Cardiac muscle cell (in vitro differentiated cells and primary cell): Measurements from ENCODE around the gene CTNND2. TPM values are rescaled to one million over a fixed set of nuclear protein-coding genes. Genes with fewer than 3 reads are reported as not detected.

Experiments
- DNase-seq, 2 donors: peaks; one replicate each; pipeline versions ENCODE4 v3.0.0 to v3.0.0-alpha.2; 2010 to 2017; ENCODE audit warnings: low read depth in 1 of 2, low spot score in 1 of 2
- H3K27ac ChIP-seq: fragments of 200-600 bp; sonication (generic); 2 replicates; pipeline ENCODE4 v1.5.1; 2016
- H3K27me3 ChIP-seq: fragments of 200-600 bp; sonication (generic); 2 replicates; pipeline ENCODE4 v1.6.0; 2016; ENCODE audit warnings: control low read depth
- H3K36me3 ChIP-seq: fragments of 200-600 bp; sonication (generic); 2 replicates; pipeline ENCODE4 v1.5.1; 2016; ENCODE audit warnings: control low read depth
- H3K4me1 ChIP-seq: fragments of 200-600 bp; sonication (generic); 2 replicates; pipeline ENCODE4 v1.8.1; 2017; ENCODE audit warnings: low read depth, mild to moderate bottlenecking, mixed run types
- H3K4me3 ChIP-seq: fragments of 200-600 bp; sonication (generic); 2 replicates; pipeline ENCODE4 v1.5.1; 2016; ENCODE audit warnings: mild to moderate bottlenecking
- H3K9me3 ChIP-seq: fragments of 200-600 bp; sonication (generic); 2 replicates; pipeline ENCODE4 v1.5.1; 2017; ENCODE audit warnings: low read depth, mild to moderate bottlenecking, control low read depth
- CTCF ChIP-seq: IDR thresholded peaks from 2 replicates; pipeline ENCODE4 v1.5.1; 2012; ENCODE audit warnings: low read depth, mild to moderate bottlenecking, low read length
- polyA plus RNA-seq: library from polyadenylated mRNA; unstranded; fragments of >200 nt; fragmentation: Nextera tagmentation; extraction: Ambion mirVana; gene quantifications from 2 replicates; pipeline ENCODE4 v1.2.1, GENCODE V29; 2016
- total RNA-seq: library from RNA; depleted of rRNA; stranded (reverse); fragments of >200 nt; gene quantifications from 2 replicates; pipeline ENCODE4 v1.2.3, GENCODE V29; 2016

Gene CTNND2
- total and polyA plus RNA-seq, 2 experiments from 2014 or later: 11.0 to 12.7 TPM

GRCh38 chr5:11084111-11084510 lies 820.1 kb downstream of the CTNND2 start:
- H3K36me3 ChIP-seq: no peaks in the 10 kb centered on the region
- no peak overlapping the region for H3K27ac ChIP-seq
- no peak overlapping the region for H3K4me3 ChIP-seq
- H3K9me3 ChIP-seq: no peaks in the 10 kb centered on the region
- H3K27me3 ChIP-seq: no peaks in the 10 kb centered on the region
- no peak for TF ChIP-seq CTCF
- no peaks in the 10 kb centered on the region for H3K4me1 ChIP-seq
- DNase-seq: no peak

- TF ChIP-seq CTCF: no peak
- H3K27me3 ChIP-seq: no peaks in the 10 kb centered on the region
- H3K36me3 ChIP-seq: no peaks in the 10 kb centered on the region
- H3K27ac ChIP-seq: no peak overlapping the region
- no peak for DNase-seq
- H3K4me3 ChIP-seq: no peak overlapping the region
- no peaks in the 10 kb centered on the region for H3K4me1 ChIP-seq
- H3K9me3 ChIP-seq: no peaks in the 10 kb centered on the region
Observed at GRCh38 chr5:11082404-11082945, 821.8 kb downstream of the CTNND2 start.

- no peak for DNase-seq
- no peak overlapping the region for H3K4me3 ChIP-seq
- H3K9me3 ChIP-seq: no peaks in the 10 kb centered on the region
- H3K4me1 ChIP-seq: no peaks in the 10 kb centered on the region
- no peak for TF ChIP-seq CTCF
- no peak overlapping the region for H3K27ac ChIP-seq
- H3K27me3 ChIP-seq: no peaks in the 10 kb centered on the region
- no peaks in the 10 kb centered on the region for H3K36me3 ChIP-seq
Observed at GRCh38 chr5:11076945-11077613, 827.2 kb downstream of the CTNND2 start.

- no peak overlapping the region for H3K4me3 ChIP-seq
- H3K4me1 ChIP-seq: no peaks in the 10 kb centered on the region
- no peaks in the 10 kb centered on the region for H3K27me3 ChIP-seq
- TF ChIP-seq CTCF: no peak
- no peaks in the 10 kb centered on the region for H3K9me3 ChIP-seq
- DNase-seq: no peak
- no peaks in the 10 kb centered on the region for H3K36me3 ChIP-seq
- no peak overlapping the region for H3K27ac ChIP-seq
Observed at GRCh38 chr5:11075035-11075805, 829.0 kb downstream of the CTNND2 start.

GRCh38 chr5:11072568-11072967 lies 831.7 kb downstream of the CTNND2 start:
- no peak for DNase-seq
- H3K27ac ChIP-seq: no peak overlapping the region
- no peaks in the 10 kb centered on the region for H3K4me1 ChIP-seq
- no peaks in the 10 kb centered on the region for H3K27me3 ChIP-seq
- H3K36me3 ChIP-seq: no peaks in the 10 kb centered on the region
- no peak for TF ChIP-seq CTCF
- no peaks in the 10 kb centered on the region for H3K9me3 ChIP-seq
- H3K4me3 ChIP-seq: no peak overlapping the region
